ENCODE data around the gene PCNX3. TPM values are rescaled to one million over a fixed set of nuclear protein-coding genes. Genes with fewer than 3 reads are reported as not detected.

PCNX3 gene
- total RNA-seq, 4 donors from 2014 or later: 56.4 to 89.0 (median 62.4) TPM

DNA sequence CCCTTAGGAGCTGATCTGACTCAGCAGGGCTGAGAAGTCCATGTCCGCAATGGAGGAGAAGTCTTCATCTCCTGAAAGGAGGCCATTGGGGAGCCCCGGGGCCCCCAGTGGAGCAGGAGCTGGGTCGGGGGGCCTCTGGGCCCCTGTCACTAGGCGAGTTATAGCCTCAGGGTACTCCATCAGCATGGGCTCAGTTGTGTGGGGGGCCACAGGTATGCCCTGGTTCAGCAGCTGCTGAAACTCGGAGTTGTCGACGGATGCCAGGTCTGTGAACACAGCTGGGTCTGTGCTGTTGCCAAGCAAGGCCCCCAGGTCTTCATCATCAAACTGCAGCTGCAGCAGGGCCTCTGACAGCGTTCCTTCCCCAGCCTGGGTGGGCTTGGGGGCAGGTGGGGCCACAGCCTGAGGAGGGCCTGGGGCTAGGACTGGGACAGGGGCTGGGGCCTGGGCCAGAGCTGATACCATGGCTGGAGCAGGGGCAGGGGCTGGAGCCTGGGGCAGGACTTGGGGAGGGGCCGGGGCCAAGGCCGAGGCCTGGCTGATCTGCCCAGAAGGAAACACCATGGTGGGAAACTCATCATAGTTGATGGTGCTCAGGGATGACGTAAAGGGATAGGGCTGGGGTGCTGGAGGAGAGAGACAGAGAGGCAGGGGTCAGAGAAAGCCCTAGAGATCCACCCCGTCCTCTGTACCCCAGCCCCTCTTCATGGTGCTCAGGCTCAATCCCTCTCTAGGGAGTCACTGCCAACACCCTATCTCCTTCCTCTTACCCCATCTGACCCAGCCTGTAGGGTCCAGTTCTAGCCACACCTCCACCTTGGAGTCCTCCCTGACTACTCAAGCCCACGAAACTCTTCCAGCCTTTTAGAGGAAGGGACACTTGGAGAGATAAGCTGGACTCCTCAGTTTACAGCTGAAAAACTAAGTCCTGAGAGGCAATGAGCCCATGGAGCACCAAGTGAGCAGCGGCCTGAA lies 39.1 kb downstream of the PCNX3 start:
- 93 to 100% methylated on average over 2 to 14 of the region's 14 CpGs for WGBS, 2 donors (ENCODE audit: low coverage in 1 of 2)
- Histone ChIP-seq H3K27me3 (no peaks in the 10 kb centered on the region), H3K36me3 (peaks cover 0 to 45% (median 20%) of the 10 kb centered on the region in 4 donors), H3K27ac (peak overlapping the region; percentile 91 to 99 (median 96)), H3K4me3 (no peak overlapping the region), H3K9me3 (no peaks in the 10 kb centered on the region), H3K4me1 (peaks cover 25 to 43% (median 32%) of the 10 kb centered on the region in 4 donors)
- in situ Hi-C loops (cut with MboI; ENCODE audit: low pct_ligation_motif_present in 1 of 4, low pct_unique_long_range_greater_than_20kb in 1 of 4, low sequenced_read_pairs in 3 of 4): no loop called here
- DNase-seq: peak; percentile 8
- TF ChIP-seq EP300 (IDR thresholded peaks at IDR 0.05; ENCODE audit: low read depth): no peak
- no peak for TF ChIP-seq POLR2A (IDR thresholded peaks at IDR 0.05)
- TF ChIP-seq, protein P1, sequence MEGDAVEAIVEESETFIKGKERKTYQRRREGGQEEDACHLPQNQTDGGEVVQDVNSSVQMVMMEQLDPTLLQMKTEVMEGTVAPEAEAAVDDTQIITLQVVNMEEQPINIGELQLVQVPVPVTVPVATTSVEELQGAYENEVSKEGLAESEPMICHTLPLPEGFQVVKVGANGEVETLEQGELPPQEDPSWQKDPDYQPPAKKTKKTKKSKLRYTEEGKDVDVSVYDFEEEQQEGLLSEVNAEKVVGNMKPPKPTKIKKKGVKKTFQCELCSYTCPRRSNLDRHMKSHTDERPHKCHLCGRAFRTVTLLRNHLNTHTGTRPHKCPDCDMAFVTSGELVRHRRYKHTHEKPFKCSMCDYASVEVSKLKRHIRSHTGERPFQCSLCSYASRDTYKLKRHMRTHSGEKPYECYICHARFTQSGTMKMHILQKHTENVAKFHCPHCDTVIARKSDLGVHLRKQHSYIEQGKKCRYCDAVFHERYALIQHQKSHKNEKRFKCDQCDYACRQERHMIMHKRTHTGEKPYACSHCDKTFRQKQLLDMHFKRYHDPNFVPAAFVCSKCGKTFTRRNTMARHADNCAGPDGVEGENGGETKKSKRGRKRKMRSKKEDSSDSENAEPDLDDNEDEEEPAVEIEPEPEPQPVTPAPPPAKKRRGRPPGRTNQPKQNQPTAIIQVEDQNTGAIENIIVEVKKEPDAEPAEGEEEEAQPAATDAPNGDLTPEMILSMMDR (IDR thresholded peaks at IDR 0.05): no peak
- TF ChIP-seq POLR2AphosphoS5 (IDR thresholded peaks at IDR 0.05): no peak
- intact Hi-C loops (cut with DNase I; ENCODE audit: low total_unique reads): no loop called here

DNA sequence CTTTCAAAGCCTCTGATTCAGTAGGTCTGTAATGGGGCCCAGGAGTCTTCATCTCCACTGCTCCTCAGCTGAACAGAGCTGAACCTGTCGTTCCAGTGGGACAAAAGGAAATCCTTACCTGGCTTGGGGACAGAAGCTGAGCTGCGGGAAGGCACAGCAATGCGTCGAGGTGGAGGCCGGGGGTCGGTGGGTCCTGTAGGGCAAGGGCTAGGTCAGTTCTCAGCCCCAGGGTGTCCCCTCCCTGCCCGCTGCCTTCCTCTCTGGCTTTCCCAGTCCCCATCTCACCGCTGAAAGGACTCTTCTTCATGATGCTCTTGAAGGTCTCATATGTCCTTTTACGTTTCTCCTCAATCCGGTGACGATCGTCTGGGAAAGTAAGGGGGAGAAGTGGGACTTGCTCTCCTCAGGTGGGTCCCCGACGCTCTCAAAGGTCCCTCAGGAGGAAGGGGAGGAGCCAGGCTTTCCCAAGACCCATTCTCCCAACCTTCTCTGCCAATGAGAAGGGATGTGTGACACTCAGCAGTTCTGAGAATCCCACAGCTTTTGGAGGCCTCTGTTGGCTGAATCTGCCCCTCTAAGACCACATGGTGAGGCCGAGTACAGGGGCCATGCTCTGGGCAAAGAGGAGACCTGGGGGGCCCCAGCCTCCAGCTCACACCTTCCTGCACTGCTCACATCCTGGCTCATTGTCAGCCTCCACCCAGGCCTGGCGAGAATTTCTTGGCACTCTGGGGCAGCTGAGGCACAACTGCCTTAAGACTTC lies 40.2 kb downstream of the PCNX3 start:
- Histone ChIP-seq H3K36me3 (peaks cover 0 to 53% (median 25%) of the 10 kb centered on the region in 4 donors), H3K27ac (no peak overlapping the region), H3K4me3 (no peak overlapping the region), H3K4me1 (peaks cover 25 to 45% (median 32%) of the 10 kb centered on the region in 4 donors), H3K27me3 (no peaks in the 10 kb centered on the region), H3K9me3 (no peaks in the 10 kb centered on the region)
- in situ Hi-C loops (cut with MboI; ENCODE audit: low pct_ligation_motif_present in 1 of 4, low pct_unique_long_range_greater_than_20kb in 1 of 4, low sequenced_read_pairs in 3 of 4) (no loop called here), intact Hi-C loops (cut with DNase I; ENCODE audit: low total_unique reads) (no loop called here)
- 90 to 92% methylated on average over 4 to 16 of the region's 16 CpGs for WGBS, 2 donors (ENCODE audit: low coverage in 1 of 2)
- DNase-seq: peak; percentile 8
- TF ChIP-seq EP300 (IDR thresholded peaks at IDR 0.05; ENCODE audit: low read depth) (no peak), POLR2A (IDR thresholded peaks at IDR 0.05) (no peak)

DNA sequence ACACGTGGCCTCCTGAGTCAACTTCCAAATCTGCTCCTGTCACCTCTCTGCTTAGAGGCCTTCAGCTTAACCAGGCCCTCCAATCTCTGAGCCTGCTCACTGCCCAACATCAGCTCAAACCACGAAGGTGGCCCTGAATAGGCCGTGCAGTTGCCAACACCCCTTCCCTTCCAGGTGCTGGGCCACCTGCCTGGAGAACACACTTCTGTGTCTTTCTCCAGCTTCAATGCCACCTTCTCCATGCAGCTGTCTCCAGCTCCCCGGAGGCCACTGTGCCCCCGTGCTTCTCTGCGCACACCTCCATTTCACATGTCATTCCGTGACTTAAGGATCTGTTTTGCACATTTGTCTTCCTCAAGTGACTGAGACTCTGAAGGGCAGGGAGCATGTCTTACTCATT lies 41.9 kb downstream of the PCNX3 start:
- no peak overlapping the region for H3K4me3 ChIP-seq
- intact Hi-C loops (cut with DNase I; ENCODE audit: low total_unique reads) (no loop called here), in situ Hi-C loops (cut with MboI; ENCODE audit: low pct_ligation_motif_present in 1 of 4, low pct_unique_long_range_greater_than_20kb in 1 of 4, low sequenced_read_pairs in 3 of 4) (no loop called here)
- H3K27ac ChIP-seq: no peak overlapping the region
- DNase-seq: no peak
- H3K36me3 ChIP-seq: peaks cover 0 to 53% (median 25%) of the 10 kb centered on the region in 4 donors
- H3K27me3 ChIP-seq: no peaks in the 10 kb centered on the region
- no peaks in the 10 kb centered on the region for H3K9me3 ChIP-seq
- peaks cover 24 to 41% (median 29%) of the 10 kb centered on the region in 4 donors for H3K4me1 ChIP-seq
- 88 to 96% methylated on average over 4 to 7 of the region's 7 CpGs for WGBS, 2 donors (ENCODE audit: low coverage in 1 of 2)
- TF ChIP-seq EP300 (IDR thresholded peaks at IDR 0.05; ENCODE audit: low read depth) (no peak), POLR2AphosphoS5 (IDR thresholded peaks at IDR 0.05) (no peak), POLR2A (IDR thresholded peaks at IDR 0.05) (no peak)
- TF ChIP-seq, protein P1 (IDR thresholded peaks at IDR 0.05): no peak

DNA sequence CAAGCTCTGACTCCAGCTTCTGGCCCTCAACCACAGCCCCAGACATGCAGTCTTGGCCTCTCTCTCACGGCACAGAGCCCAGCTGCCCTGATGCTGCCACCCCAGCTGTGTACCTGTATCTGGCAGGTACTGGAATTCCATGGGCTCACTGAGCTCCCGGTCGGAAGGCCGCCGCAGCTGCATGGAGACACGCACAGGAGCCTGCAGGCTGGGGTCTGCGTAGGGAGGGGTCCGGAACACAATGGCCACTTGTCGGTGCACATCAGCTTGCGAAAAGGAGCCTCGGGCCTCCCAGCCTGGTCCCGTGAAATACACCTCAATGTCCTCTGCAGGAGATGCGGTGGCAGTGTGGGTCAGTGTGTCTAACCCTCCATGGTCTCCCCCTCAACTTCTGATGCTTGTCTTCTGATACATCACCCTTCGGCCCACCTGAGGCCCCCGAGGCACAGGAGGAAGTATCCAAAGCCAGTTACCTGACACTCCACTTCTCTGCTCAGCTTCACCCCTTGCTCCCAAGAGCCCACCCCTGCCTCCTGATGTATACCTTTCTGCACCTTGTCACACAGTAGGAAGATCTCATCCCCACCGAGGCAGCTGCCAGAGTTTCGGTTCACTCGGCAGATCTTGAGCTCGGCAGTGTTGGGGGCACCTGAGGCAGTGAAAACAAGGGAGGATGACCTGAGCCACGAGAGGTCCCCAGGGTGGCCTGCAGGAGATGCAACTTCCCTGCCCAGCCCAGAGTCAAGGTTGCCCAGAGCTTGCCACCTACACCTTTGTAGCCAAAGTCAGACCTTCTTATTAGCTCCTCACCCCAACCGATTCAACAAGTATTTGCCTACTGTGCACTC lies 42.8 kb downstream of the PCNX3 start:
- Histone ChIP-seq H3K4me1 (peaks cover 20 to 36% (median 25%) of the 10 kb centered on the region in 4 donors), H3K36me3 (peaks cover 0 to 53% (median 25%) of the 10 kb centered on the region in 4 donors), H3K27ac (no peak overlapping the region), H3K27me3 (no peaks in the 10 kb centered on the region), H3K9me3 (no peaks in the 10 kb centered on the region), H3K4me3 (no peak overlapping the region)
- 93% methylated on average over 21 of the region's 21 CpGs; no CpG with 5 or more reads in 1 of the 2 donors for WGBS, 2 donors (ENCODE audit: low coverage in 1 of 2)
- DNase-seq: no peak
- no peak for TF ChIP-seq POLR2A (IDR thresholded peaks at IDR 0.05)
- in situ Hi-C loops (cut with MboI; ENCODE audit: low pct_ligation_motif_present in 1 of 4, low pct_unique_long_range_greater_than_20kb in 1 of 4, low sequenced_read_pairs in 3 of 4): no loop called here
- intact Hi-C loops (cut with DNase I; ENCODE audit: low total_unique reads): no loop called here
